ENCODE results near the gene SPINT2.
"Not testable (repeated sequence)": the region's sequence is repeated elsewhere in the genome, so short reads cannot be mapped to it uniquely, and the experiment has no call there.

SPINT2 gene

GRCh38 chr19:38324431-38324830, 60.1 kb downstream of the SPINT2 start:
- no peak for DNase-seq

GRCh38 chr19:38326591-38326990, 62.2 kb downstream of the SPINT2 start:
- DNase-seq, result no peak

- no peak for DNase-seq
Measured at GRCh38 chr19:38329651-38330050, 65.3 kb downstream of the SPINT2 start.

- no peak for DNase-seq
Measured at GRCh38 chr19:38331728-38332127, 67.4 kb downstream of the SPINT2 start.

- DNase-seq, result no peak
Measured at GRCh38 chr19:38333245-38333644, 68.9 kb downstream of the SPINT2 start.

- peak; percentile 94 for DNase-seq
Measured at GRCh38 chr19:38335949-38336637, 71.7 kb downstream of the SPINT2 start.

- DNase-seq, result peak; percentile 93
Measured at GRCh38 chr19:38336638-38337359, 72.4 kb downstream of the SPINT2 start.

- no peak for DNase-seq
Measured at GRCh38 chr19:38337360-38337653, 72.9 kb downstream of the SPINT2 start.

GRCh38 chr19:38339011-38339410, 74.6 kb downstream of the SPINT2 start:
- not testable (repeated sequence) for DNase-seq

- DNase-seq, result no peak
Measured at GRCh38 chr19:38340927-38341326, 76.6 kb downstream of the SPINT2 start.
